Keratinocyte (primary cell): Measurements from ENCODE around the gene BNC2. TPM values are rescaled to one million over a fixed set of nuclear protein-coding genes. Genes with fewer than 3 reads are reported as not detected.

ENCODE experiments used
- DNase-seq: peaks from one replicate; pipeline ENCODE4 v3.0.0-alpha.2; 2011; ENCODE audit warnings: low read depth, missing footprints, low spot score
- FAIRE-seq: peaks from 2 replicates; lab custom pipeline; 2011; peaks lifted over from hg19 to GRCh38; lab: Jason Lieb, UNC
- H2AFZ ChIP-seq: 2 replicates; pipeline ENCODE4 v1.6.0; 2012; ENCODE audit warnings: low read length, control low read depth, inconsistent platforms; ENCODE audit not compliant: control insufficient read depth
- H3K27ac ChIP-seq: 2 replicates; pipeline ENCODE4 v1.5.1; 2011; ENCODE audit warnings: low read length; ENCODE audit not compliant: control insufficient read depth, insufficient read depth
- H3K27me3 ChIP-seq: 3 replicates; pipeline ENCODE4 v1.6.0; 2011; ENCODE audit warnings: low read length; ENCODE audit not compliant: control insufficient read depth, insufficient read depth; ENCODE audit errors: extremely low read depth
- H3K36me3 ChIP-seq, 2 experiments: 2 replicates in 1 of 2; 3 replicates in 1 of 2; pipeline ENCODE4 v1.5.1; 2011; ENCODE audit warnings: low read length in 2 of 2, mild to moderate bottlenecking in 1 of 2; ENCODE audit not compliant: control insufficient read depth in 2 of 2, insufficient read depth in 2 of 2; ENCODE audit errors: extremely low read depth in 1 of 2
- H3K4me1 ChIP-seq: 3 replicates; pipeline ENCODE4 v1.5.1; 2011; ENCODE audit warnings: low read length; ENCODE audit not compliant: control insufficient read depth, insufficient read depth; ENCODE audit errors: extremely low read depth
- H3K4me2 ChIP-seq: 3 replicates; pipeline ENCODE4 v1.6.0; 2011; ENCODE audit warnings: low read depth, low read length; ENCODE audit not compliant: control insufficient read depth, insufficient read depth; ENCODE audit errors: extremely low read depth
- H3K4me3 ChIP-seq, 3 experiments: fragments of 200-600 bp in 1 of 3; sonication (generic) in 1 of 3; 2 replicates in 2 of 3; 3 replicates in 1 of 3; pipeline ENCODE4 v1.5.1; 2011 to 2016; ENCODE audit warnings: low read length in 3 of 3, mild to moderate bottlenecking in 3 of 3, control low read depth in 2 of 3, inconsistent platforms in 1 of 3, low read depth in 1 of 3, mixed read lengths in 1 of 3, mixed run types in 1 of 3, moderate library complexity in 1 of 3; ENCODE audit not compliant: control insufficient read depth in 2 of 3, insufficient read depth in 2 of 3; ENCODE audit errors: extremely low read depth in 1 of 3
- H3K79me2 ChIP-seq: 2 replicates; pipeline ENCODE4 v1.6.0; 2012; ENCODE audit warnings: low read length; ENCODE audit not compliant: control insufficient read depth, insufficient read depth
- H3K9ac ChIP-seq: 3 replicates; pipeline ENCODE4 v1.6.0; 2011; ENCODE audit warnings: low read length; ENCODE audit not compliant: control insufficient read depth, insufficient read depth; ENCODE audit errors: extremely low read depth
- H3K9me1 ChIP-seq: 3 replicates; pipeline ENCODE4 v1.6.0; 2011; ENCODE audit warnings: low read length; ENCODE audit not compliant: control insufficient read depth, insufficient read depth; ENCODE audit errors: extremely low read depth
- H3K9me3 ChIP-seq: 2 replicates; pipeline ENCODE4 v1.5.1; 2012; ENCODE audit warnings: low read depth, low read length; ENCODE audit not compliant: control insufficient read depth
- H4K20me1 ChIP-seq: 3 replicates; pipeline ENCODE4 v1.6.0; 2011; ENCODE audit warnings: low read length; ENCODE audit not compliant: control insufficient read depth, insufficient read depth; ENCODE audit errors: extremely low read depth
- CTCF ChIP-seq, 3 experiments: IDR thresholded peaks in 1 of 3; conservative IDR thresholded peaks in 1 of 3; optimal IDR thresholded peaks in 1 of 3; 2 replicates in 2 of 3; 3 replicates in 1 of 3; pipeline versions ENCODE3 to v1.5.1; 2011; ENCODE audit warnings: low read length in 3 of 3, mild to moderate bottlenecking in 3 of 3, moderate library complexity in 2 of 3, control low read depth in 1 of 3, inconsistent platforms in 1 of 3; ENCODE audit not compliant: insufficient read depth in 2 of 3; ENCODE audit errors: extremely low read depth in 1 of 3
- EZH2 ChIP-seq: IDR thresholded peaks from one replicate; pipeline ENCODE4 v1.6.1; 2012; ENCODE audit warnings: inconsistent platforms, mild to moderate bottlenecking, low read length, moderate library complexity
- dilution Hi-C: fragments of 300-500 bp; cut with MboI; formaldehyde crosslinking; loops from one replicate; pipeline ENCODE4 v1.7.0; 2020; ENCODE audit warnings: low sequenced_read_pairs; ENCODE audit not compliant: extremely low pct_ligation_motif_present
- polyA plus RNA-seq, 5 experiments: library from polyadenylated mRNA; depleted of rRNA in 3 of 5; stranded (reverse) in 3 of 5; stranded (forward) in 1 of 5; unstranded in 1 of 5; fragments of >200 nt; gene quantifications; 1 replicate in 1 of 5; 2 replicates in 3 of 5; 3 replicates in 1 of 5; pipeline versions ENCODE4 v1.2.1 to v1.2.3, GENCODE V29; 2011 to 2012; ENCODE audit warnings: missing spikeins in 2 of 5, low read depth in 1 of 5, low replicate concordance in 1 of 5

The BNC2 gene
- polyA plus RNA-seq, 1 donor (not counting 4 experiments of a cell fraction or from before 2014, with no cell fraction given) = 1.1 TPM

GRCh38 chr9:16591092-16591491 lies 279.4 kb downstream of the BNC2 start:
- Histone ChIP-seq H2AFZ (no peak overlapping the region), H3K4me2 (no peak overlapping the region), H3K4me1 (no peaks in the 10 kb centered on the region), H3K27me3 (no peaks in the 10 kb centered on the region), H3K4me3 (no peak overlapping the region), H3K79me2 (no peaks in the 10 kb centered on the region), H3K9me3 (no peaks in the 10 kb centered on the region), H3K9ac (no peak overlapping the region), H3K9me1 (no peaks in the 10 kb centered on the region), H3K27ac (no peak overlapping the region), H4K20me1 (no peaks in the 10 kb centered on the region), H3K36me3 (no peaks in the 10 kb centered on the region)
- no peak for FAIRE-seq
- TF ChIP-seq CTCF (optimal IDR thresholded peaks at IDR 0.05 in 1 of 3, IDR thresholded peaks at IDR 0.05 in 1 of 3, conservative IDR thresholded peaks at IDR 0.05 in 1 of 3; ENCODE audit: extremely low read depth in 1 of 3, insufficient read depth in 2 of 3, low read length in 3 of 3) (no peak), EZH2 (no peak)
- dilution Hi-C loops = no loop called here
- DNase-seq = no peak

DNA sequence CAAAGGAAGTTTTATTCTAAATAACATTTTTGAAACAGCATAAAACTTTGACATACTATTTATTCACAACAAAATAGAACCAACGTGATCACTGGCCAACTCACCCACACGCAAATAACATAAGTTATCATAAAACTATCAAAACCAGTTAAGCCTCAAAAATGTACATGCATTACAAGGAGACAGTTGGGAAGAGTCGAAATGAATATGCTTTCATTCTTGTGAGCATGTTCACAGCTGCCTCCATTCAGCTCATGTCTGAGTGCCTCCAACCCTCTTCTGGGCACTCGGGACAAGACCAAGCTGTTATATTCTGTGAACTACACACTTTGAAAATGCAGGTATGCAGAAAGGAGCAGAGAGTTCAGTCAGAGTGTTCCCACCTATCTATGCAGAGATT lies 284.9 kb downstream of the BNC2 start:
- Histone ChIP-seq H3K9me3 (no peaks in the 10 kb centered on the region), H4K20me1 (no peaks in the 10 kb centered on the region), H3K36me3 (no peaks in the 10 kb centered on the region), H3K79me2 (no peaks in the 10 kb centered on the region), H2AFZ (no peak overlapping the region), H3K27me3 (no peaks in the 10 kb centered on the region), H3K4me2 (no peak overlapping the region), H3K9ac (no peak overlapping the region), H3K4me1 (no peaks in the 10 kb centered on the region), H3K27ac (no peak overlapping the region), H3K4me3 (no peak overlapping the region), H3K9me1 (no peaks in the 10 kb centered on the region)
- no peak for TF ChIP-seq EZH2
- TF ChIP-seq CTCF (optimal IDR thresholded peaks at IDR 0.05 in 1 of 3, IDR thresholded peaks at IDR 0.05 in 1 of 3, conservative IDR thresholded peaks at IDR 0.05 in 1 of 3; ENCODE audit: extremely low read depth in 1 of 3, insufficient read depth in 2 of 3, low read length in 3 of 3) = no peak
- dilution Hi-C loops = no loop called here
- FAIRE-seq = no peak
- no peak for DNase-seq
